ENCODE data around the gene ADCY2. TPM values are rescaled to one million over a fixed set of nuclear protein-coding genes. Genes with fewer than 3 reads are reported as not detected.

The ADCY2 gene
- total and polyA plus RNA-seq, 2 of the 13 experiments (the other 11 are each of a cell fraction or from before 2014, with no cell fraction given) = not detected

DNA sequence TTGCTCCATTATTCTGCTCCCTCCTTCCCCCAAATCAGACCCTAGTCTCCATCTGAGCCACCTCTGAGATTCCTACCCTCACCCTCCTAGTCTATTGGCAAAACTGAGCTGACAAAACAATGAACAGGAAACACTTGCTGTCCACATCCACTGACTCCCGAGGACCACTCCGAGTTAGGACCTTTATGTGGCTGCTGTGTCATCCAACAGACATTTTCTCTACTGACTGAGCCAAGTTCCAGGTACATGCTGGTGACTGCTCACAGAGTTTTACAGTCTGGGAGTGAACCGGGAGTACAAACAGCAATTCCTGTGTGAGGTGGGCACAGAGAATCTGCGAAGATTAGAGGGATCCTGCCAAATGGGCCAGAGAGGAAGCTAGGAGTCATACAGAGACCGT, 415.8 kb downstream of the ADCY2 start:
- Histone ChIP-seq H3K4me1 (ENCODE audit: insufficient read depth, low read length) (no peaks in the 10 kb centered on the region), H3K79me2 (ENCODE audit: insufficient read depth, low read length) (no peaks in the 10 kb centered on the region), H4K20me1 (ENCODE audit: insufficient read depth, low read length) (no peaks in the 10 kb centered on the region), H3K27ac (ENCODE audit: extremely low read length, insufficient read depth, low read length) (no peak overlapping the region), H3K36me3 (replicated peaks in 1 of 2; ENCODE audit: control insufficient read depth in 1 of 2, insufficient read depth in 2 of 2, low read length in 2 of 2) (no peaks in the 10 kb centered on the region), H3K27me3 (ENCODE audit: control insufficient read depth in 1 of 2, insufficient read depth in 2 of 2, low read length in 2 of 2) (peaks cover 0 to 16% of the 10 kb centered on the region in 2 experiments; a peak in 2 of 5 replicates), H3K4me3 (replicated peaks in 1 of 3; ENCODE audit: insufficient read depth in 1 of 3, low read depth in 2 of 3, low read length in 3 of 3) (no peak overlapping the region), H3K4me2 (ENCODE audit: low read depth, low read length) (no peak overlapping the region), H3K9ac (ENCODE audit: insufficient read depth, low read depth, low read length) (no peak overlapping the region), H2AFZ (ENCODE audit: low read length) (no peak overlapping the region), H3K9me3 (ENCODE audit: low read length) (no peaks in the 10 kb centered on the region)
- CTCF ChIA-PET (ENCODE audit: low intra/inter-chr PET ratio, low total read pairs) = no interaction called here
- TF ChIP-seq REL (CRISPR knock-in tag; conservative IDR thresholded peaks at IDR 0.05) (no peak), THAP11 (CRISPR knock-in tag; IDR thresholded peaks at IDR 0.05) (no peak), KDM1A (CRISPR knock-in tag; IDR thresholded peaks at IDR 0.05) (no peak), ZNF816 (CRISPR knock-in tag; IDR thresholded peaks at IDR 0.05; ENCODE audit: borderline replicate concordance) (no peak), SKI (IDR thresholded peaks at IDR 0.05; ENCODE audit: partially characterized antibody) (no peak), NONO (IDR thresholded peaks at IDR 0.05) (no peak), NONO (CRISPR knock-in tag; conservative IDR thresholded peaks at IDR 0.05) (no peak), ZNF577 (CRISPR knock-in tag; IDR thresholded peaks at IDR 0.05; ENCODE audit: borderline replicate concordance, low read depth) (no peak), SAP130 (CRISPR knock-in tag; IDR thresholded peaks at IDR 0.05; ENCODE audit: low read depth) (no peak), NCOA2 (CRISPR knock-in tag; IDR thresholded peaks at IDR 0.05) (no peak), HOXA7 (CRISPR knock-in tag; IDR thresholded peaks at IDR 0.05) (no peak), WIZ (CRISPR knock-in tag; IDR thresholded peaks at IDR 0.05) (no peak), ZNF572 (CRISPR knock-in tag; IDR thresholded peaks at IDR 0.05) (no peak)
- TF ChIP-seq, protein P1, sequence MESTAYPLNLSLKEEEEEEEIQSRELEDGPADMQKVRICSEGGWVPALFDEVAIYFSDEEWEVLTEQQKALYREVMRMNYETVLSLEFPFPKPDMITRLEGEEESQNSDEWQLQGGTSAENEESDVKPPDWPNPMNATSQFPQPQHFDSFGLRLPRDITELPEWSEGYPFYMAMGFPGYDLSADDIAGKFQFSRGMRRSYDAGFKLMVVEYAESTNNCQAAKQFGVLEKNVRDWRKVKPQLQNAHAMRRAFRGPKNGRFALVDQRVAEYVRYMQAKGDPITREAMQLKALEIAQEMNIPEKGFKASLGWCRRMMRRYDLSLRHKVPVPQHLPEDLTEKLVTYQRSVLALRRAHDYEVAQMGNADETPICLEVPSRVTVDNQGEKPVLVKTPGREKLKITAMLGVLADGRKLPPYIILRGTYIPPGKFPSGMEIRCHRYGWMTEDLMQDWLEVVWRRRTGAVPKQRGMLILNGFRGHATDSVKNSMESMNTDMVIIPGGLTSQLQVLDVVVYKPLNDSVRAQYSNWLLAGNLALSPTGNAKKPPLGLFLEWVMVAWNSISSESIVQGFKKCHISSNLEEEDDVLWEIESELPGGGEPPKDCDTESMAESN (CRISPR knock-in tag; conservative IDR thresholded peaks at IDR 0.05) = no peak
- BruUV-seq (replicated peaks) = no TSS peak
- in situ Hi-C loops (cut with HindIII; ENCODE audit: extremely low pct_ligation_motif_present, low pct_unique_long_range_greater_than_20kb) = no loop called here
- ATAC-seq = no peak
- POLR2A ChIA-PET = no interaction called here
- DNase-seq (ENCODE audit: low spot score) = no peak
- no peak for FAIRE-seq
- 38% methylated on average over 5 of the region's 5 CpGs for WGBS (ENCODE audit: low lambda C conversion rate)
- intact Hi-C loops (cut with micrococcal nuclease; ENCODE audit: unreplicated experiment) = no loop called here
